Limb (tissue), 2 donors: Measurements from ENCODE around the gene HDGFL3.
"Not testable (repeated sequence)": the region's sequence is repeated elsewhere in the genome, so short reads cannot be mapped to it uniquely, and the experiment has no call there.

Source experiments
- DNase-seq, 2 donors: peaks; one replicate each; pipeline ENCODE4 v3.0.0-alpha.2; 2016; ENCODE audit errors: extremely low spot score in 2 of 2

Gene HDGFL3

DNA sequence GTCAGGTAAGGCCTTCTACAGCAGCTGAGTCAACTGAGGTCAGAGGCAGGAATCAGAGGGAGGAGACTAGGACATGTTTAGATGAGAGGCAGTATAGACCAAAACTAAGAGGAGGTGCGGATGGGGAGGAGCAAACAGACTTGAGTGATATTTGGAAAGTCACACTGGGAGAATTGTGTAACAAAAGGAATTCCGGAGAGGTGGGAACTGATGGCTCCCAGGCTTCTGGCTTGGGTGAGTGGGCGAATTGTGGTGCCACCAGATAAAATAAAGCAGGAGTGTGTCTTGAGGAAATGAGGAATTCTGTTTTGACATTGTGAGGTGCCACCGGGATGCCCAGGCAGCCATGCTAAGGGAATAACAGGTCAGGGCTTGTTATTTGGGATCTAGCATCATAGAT lies 103.5 kb downstream of the HDGFL3 start:
- DNase-seq: no peak

DNA sequence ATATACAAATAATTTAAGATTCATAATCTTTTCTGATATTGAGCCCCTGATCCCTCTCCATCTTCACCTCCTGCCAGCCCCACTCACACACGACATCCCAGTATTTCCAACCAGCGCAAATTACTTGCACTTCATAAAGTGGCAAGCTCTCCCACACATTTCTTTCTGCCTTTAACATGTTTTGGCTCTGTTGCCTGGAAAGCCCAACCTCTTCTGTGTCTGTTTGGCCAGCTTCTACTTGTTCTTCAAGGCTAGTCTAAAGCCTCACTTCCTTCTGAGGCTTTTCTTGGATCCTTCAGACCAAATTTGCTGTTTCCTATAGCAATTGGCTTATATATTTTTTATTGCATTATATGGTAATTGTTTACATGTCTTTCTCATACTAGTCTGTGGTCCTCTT lies 105.3 kb downstream of the HDGFL3 start:
- DNase-seq: no peak

DNA sequence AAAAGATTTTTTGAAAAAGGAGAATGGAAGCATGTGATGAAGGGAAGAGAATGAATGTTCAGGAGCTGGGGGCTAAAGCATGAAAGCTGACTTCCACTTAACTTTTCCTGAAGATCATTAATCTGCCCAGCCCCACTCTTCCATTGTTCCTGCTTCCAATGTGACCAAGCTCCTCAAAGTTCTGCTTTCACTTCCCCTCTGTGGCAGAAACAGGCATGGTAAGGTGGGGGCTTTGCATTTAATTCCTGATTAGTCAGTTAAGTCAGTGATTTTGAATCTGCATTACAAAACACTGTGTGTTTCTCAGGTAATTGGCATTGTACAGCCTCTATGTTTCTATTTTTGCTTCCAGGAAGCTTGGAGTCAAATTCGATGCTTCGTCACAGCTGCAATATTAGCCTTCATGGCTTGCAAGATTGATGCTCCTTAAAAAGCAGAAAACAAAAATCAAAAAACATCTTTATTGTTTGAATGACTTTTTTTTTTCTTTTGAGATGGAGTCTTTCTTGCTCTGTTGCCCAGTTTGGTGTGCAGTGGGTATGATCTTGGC lies 107.5 kb downstream of the HDGFL3 start:
- DNase-seq: no peak

DNA sequence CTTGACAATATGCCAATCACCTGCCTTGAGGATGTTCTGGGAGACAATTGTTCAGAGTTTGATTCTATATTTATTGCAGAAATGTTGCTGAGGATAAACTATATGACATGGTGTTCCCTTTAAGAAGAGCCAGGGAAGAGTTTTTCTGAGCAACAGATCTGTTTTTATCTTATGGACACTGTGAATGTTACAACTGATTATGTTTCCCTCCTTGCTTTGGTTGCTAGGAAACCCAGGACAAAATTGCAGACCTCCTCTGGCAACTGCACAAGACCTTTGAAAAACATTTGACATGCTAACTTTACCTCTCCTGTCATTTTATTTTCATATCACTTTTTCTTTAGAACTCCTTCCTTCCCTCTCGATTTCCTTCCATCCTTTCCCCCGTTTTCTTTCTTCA lies 108.3 kb downstream of the HDGFL3 start:
- no peak for DNase-seq

DNA sequence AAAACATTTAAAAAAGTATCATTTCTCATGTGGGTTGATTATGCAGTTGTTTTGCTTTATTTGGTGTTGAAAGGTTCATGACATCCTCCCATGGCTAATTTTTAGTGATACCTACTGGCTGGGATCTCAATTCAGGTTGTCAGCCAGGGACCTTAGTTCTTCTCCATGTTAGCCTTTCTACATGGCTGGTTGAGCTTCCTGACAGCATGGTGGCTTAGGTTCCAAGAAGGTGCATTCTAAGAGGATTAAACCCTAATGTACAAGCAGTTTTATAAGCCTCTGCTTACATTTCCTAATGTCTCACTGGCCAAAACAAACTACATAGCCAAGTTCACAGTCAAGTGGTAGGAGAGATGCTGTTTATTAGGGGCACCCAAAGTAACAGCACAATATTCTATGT lies 109.5 kb downstream of the HDGFL3 start:
- no peak for DNase-seq

DNA sequence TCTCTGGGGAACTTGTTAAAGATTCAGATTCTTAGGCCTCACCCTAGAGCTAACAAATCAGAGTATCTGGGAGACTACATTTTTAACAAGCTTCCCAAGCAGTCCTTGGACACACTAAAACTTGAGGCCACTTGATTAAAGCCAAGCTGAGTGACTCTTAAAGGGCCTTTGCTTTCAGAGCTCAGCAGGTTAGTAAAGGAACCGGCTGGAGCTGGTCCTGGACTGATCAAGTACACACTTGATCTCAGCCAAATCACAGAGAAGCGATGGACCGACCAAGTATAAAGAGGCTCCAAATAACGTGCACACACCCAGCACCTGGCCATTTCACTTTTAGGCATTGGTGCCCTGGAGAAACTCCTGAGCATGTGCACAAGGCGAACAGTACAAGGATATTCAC lies 113.0 kb downstream of the HDGFL3 start:
- no peak for DNase-seq

DNA sequence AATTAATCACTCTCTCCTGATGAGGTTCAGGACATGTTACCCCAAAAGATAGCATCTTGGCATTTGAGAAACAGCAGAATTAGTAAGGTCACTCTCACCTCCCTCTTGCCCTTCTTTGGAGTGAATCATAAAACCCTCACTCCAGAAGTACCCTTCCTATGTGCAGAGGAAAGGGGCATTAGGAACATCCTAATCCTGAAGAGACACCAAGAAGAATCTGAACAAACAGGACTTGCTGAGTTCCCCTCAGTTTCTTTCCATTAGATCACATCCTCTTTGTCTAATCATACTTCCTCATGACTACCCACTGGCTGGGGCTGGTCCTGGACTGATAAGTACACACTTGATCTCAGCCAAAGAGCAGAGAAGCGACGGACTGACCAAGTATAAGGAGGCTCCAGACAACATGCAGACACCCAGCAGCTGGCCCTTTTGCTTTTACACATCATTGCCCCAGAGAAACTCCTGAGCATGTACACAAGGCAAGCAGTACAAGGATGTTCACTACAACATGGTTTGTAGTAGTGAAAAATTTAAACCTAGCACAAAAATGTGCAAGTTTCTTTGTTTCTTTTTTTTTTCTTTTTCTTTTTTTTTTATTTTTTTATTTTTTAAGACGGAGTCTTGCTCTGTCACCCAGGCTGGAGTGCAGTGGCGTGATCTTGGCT lies 115.2 kb downstream of the HDGFL3 start:
- DNase-seq: no peak

DNA sequence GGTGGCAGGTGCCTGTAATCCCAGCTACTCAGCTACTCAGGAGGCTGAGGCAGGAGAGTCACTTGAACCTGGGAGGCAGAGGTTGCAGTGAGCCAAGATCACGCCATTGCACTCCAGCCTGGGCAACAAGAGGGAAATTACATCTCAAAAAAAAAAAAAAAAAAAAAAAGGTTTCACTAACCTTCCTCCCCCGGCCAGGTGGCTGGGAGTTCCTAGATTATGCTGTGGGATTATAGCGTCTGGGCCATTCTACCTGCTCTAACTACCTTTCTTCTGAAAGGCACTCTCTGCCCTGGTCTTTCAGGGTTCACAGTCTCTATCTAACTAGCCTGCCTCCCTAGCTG lies 115.7 kb downstream of the HDGFL3 start:
- not testable (repeated sequence) for DNase-seq

DNA sequence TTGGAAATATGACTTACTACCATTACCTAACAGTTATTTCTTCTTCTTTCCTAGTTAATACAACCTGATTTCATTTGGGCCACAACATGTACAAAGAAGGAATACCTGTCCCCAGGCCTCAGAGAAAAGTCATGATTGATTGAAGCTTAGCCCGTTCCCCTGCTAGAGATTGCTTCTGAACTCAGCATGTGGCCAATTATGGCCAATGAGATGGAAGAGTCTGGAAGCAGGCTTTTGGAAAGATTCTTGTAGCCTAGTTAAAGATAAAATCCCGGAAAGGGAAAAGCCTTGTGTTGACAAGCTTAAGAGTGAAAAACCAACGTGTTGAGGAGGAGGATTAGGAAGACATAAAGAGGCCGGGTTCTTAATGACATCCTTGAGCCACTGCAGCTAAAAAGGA lies 117.2 kb downstream of the HDGFL3 start:
- no peak for DNase-seq

DNA sequence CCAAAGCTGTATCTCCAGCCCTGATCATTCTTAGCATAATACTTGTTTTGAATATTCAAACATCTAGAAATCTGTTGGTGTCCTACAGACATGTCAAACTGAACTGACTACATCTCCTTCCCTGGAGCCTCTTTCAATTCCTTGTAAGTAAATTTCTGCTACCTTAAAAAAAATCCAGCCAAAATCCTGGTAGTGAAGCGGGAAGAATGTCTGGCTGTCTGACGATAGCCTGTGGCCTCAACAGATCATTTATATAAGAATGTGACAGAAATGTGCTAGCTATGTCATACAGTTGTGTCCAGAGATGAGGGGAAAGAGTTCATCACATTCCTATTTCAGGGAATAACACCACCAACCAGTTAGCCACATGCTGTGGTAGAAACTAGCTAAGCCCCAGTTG lies 118.7 kb downstream of the HDGFL3 start:
- no peak for DNase-seq

DNA sequence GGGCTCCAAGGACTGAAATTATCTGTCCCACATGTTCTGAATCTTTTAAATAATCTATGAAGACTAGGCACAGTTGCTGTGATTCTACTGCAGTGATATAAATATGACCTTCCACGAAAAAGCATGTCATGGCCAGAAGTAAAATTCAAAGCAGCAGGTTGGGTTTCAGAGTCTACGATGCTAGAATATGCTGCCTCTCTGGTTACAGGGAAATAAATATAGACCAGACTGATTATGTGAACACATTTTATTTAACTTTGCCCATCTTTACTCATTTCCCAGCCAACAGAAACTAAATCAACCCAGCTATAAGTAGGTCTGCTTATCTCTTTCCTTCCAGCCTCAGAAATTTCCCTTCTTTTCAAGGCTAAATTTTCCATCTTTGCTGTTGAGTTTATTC lies 120.0 kb downstream of the HDGFL3 start:
- DNase-seq: no peak

DNA sequence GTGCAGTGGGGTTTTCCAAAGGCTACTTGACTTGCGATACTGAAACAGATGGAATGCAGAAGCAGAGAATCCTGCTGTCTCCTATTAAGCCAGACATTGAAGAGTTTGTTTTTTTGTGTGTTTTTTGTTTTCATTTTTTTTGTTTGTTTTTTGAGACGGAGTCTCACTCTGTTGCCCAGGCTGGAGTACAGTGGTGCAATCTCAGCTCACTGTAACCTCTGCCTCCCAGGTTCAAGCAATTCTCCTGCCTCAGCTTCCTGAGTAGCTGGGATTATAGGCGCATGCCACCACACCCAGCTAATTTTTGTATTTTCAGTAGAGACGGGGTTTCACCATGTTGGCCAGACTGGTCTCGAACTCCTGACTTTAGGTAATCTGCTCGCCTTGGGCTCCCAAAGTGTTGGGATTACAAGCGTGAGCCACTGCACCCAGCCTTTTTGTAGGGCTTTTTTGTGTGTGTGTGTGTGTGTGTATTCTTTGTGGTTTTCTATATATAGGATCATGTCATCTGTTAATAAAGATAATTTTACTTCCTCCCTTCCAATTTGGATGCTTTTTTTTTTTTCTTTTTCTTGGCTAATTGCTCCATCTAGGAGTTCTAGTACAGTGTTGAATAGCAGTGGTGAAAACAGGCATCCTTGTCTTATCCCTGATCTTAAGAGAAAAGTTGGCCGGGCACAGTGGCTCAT lies 121.6 kb downstream of the HDGFL3 start:
- DNase-seq: not testable (repeated sequence)

DNA sequence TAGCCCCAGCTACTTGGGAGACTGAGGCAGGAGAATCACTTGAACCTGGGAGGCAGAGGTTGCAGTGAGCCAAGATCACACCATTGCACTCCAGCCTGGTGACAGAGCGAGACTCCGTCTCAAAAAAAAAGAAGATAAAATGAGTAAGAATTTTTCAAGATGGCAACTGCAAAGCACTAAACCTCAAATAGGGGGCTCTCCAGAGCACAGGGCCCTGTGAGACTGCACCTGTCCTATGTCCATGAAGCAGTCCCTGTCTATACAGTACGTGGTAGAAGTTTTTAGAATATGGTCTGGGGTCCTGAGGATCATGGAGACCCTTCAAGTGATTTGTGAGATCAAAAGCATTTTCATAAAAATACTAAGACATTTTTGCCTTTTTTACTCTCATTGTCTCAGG lies 122.2 kb downstream of the HDGFL3 start:
- DNase-seq: not testable (repeated sequence)

DNA sequence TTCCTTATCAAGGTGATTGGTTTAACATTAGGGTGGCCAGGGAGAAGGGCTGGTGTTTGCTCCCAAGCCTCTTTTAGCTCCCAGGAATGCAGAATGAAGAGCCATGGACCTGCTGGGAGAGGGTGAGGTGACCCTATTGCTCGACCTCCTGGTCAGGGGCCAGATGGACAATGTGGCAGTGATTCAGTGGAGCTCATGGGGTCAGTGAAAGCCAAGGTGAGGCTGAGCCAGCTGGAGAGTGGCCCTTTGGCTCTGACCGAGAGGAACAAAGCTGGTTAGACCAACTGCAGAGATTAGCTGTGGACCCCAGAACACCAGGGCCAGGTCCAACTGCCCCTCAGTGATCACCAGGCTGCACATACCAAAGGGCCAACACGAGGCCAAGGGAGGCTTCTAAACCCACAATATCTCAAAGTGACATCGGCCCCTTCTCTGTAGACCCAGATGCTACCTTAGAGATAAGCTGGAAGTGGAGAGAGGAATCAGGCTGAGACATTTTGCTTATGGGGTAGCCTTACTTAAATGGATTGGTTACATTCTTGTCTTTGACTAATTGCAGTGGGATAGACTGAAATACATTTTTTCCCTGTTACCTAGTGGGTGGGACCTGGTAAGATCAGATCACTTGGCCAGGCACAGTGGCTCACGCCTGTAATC lies 124.8 kb downstream of the HDGFL3 start:
- no peak for DNase-seq

DNA sequence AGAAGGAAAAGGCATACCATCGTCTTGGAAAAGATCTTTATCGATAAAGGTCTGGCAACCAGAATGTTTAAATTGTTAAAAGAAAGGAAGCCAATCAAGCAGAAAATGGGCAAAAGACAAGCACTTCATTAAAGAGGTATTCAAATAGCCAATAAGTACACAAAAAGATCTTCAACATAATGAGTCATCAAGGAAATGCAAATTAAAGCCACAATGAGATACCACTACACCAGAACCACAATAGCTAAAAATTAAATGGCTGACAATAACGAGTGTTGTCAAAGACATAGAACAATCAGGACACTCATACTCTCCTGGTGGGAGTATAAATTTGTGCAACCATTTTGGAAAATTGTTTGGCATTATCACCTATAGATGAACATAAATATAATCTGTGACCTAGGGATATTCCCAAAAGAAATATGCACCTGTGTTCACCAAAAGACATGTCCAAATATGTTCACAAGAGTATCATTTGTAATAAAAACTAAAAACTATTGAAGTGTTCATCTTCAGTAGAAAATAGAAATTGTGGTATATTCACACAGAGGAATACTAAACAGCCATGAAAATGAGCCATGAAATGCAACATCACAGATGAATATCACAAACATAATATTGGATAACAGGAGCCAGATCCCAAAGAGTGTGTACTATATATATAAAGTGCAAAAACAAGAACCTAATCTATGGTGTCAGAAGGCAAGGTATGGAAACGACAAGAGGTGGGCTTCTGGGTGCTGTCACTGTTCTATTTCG lies 126.2 kb downstream of the HDGFL3 start:
- no peak for DNase-seq

DNA sequence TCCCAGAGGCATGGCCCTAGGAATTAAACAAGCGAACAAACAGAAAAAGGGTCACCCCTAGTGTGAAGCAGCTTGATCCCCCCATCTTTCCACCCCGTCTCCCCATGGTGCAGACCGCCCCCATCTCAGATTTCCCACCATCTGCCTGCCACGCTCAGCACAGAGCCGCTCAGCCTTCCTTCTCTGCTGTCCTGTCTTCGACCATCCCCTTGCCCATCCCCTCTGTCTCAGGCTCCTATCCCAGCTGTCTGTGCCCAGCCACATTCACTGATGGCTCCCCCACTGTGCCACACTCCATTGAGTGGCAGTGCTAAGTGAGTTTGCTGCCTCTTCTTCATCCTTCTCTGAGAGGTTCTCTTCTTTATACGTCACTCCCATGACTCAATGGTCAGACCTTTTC lies 128.9 kb downstream of the HDGFL3 start:
- no peak for DNase-seq
